COR-L47 (cell line): ENCODE data around the gene ZNF768.
"Not testable (repeated sequence)": the region's sequence is repeated elsewhere in the genome, so short reads cannot be mapped to it uniquely, and the experiment has no call there.

ENCODE experiments used
- DNase-seq: peaks from one replicate; lab custom pipeline; 2025; lab: John Stamatoyannopoulos, UW

The ZNF768 gene

DNA sequence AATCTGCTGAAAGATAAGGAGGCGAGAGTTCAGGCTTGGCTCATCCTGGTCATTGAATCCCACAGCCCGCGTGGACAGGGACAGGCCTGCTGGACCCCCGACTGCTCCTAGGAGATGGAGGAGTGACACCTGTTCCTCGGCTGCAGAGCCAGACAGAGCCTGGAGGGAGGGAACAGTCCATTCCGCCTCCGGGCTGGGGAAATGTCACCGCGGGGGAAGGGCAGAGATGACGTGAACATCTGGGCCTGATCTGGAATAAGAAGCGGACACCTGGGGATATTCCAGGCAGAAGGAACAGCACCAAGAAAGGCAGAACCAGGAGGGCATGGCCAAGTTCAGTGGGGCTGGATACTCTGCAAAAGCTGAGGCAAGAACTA is 6.8 kb upstream of the ZNF768 start:
- no peak for DNase-seq

DNA sequence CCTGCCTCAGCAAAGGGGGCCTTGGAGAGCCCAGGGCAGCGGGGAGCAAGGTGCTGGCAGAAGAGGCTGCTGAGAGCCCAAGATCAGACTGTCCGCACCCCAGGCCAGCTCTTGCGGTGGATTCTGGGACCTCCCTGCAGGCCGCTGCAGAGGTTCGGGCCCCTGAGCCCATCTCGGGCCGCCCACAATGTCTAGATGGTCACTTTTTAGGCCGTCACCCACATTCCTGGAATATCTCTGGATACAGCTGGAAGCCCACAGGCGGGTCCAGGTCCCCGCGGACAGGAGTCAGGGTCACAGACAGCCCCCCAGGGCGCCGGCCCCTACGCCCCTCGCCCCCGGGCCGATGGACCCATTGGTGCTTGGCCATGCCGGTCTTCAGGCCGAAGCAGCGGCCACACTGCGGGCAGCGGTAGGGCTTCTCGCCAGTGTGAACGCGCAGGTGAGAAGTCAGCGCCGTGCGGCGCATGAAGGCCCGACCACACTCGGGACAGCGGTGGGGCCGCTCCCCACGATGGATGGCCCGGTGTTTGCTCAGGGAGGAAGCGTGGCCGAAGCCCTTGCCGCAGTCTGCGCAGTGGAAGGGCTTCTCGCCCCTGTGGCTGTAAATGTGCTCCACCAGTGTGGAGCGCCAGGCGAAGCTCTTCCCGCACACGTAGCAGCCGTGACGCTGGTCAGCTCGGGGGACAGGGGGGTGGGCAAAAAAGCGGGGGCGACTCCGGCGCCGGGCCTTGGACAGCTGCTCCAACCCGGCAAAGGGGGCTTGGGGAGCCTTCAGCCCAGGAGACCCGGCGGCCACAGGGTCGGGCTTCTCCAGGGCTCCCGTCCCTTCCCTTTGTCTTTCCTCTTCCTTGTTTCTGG is 6.1 kb upstream of the ZNF768 start:
- DNase-seq: no peak

DNA sequence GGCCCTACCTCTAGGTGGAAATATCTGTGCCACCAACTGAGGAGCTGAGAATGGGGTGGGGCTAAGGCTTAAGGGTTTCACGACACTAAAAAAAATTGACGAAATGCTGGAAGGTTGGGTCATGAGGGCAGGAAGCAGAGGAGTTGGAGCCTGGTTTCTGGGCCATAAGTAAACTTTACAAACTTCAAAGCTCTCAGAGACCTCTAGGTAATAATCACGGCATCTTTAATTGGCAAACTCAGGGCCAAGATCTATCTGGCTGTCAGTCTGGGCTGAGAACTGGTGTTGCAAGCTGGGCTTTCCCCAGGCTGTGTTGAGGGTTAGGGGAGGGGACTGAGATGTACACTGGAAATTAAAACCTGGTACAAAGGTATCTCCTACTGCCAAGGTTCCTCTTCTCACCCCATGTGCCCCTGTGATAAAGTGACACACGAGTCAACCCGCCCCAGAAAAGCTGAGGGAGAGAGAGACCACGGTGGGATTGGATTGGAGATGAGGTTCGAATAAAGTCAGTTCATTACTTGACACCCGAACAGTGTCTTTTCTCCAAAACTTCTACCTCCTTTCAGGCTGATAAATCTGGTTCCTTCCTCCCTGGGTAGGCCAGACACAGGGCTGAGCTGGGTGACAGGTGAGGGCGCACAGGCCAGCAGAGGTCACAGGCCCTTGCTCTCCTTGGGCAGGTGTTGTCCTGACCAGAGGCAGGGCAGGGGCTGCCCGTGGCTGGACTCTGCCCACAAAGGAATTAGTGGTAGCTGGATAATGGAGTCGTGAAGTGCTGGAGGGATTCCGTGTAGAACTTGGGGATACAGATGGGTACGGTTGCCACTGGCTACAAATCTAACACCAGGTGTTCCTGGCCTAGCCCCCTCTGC is 4.0 kb upstream of the ZNF768 start:
- no peak for DNase-seq

DNA sequence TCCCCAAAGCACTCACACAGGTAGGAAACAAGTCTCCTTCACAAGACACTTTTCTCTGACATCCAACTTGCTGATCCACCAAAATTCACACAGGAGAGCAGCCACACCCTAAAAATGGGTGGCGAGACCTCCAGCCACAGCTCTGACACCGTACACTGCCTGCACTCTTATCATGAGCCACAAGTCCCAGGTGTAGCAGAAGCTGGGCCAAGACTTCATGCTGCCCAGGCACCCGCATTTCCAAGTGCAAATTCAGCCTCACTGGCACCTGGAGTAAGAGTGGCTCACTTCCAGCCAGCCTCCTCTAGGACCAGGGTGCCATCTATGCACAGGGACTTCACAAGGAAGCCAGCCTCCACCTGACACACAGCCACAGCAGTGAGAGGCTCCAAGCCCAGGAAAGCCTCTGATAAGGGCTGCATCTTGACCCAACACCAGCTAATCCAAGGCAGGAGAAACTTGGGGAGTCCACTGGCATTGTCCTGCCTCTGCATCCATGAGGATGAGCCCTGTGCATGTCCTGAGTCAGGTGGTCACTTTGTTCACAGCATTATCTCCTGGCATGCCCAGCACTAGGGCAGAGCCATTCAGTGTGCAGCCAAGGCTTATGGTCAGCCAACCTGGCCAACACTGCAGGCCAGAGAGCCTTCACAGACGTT is 2.6 kb upstream of the ZNF768 start:
- no peak for DNase-seq

DNA sequence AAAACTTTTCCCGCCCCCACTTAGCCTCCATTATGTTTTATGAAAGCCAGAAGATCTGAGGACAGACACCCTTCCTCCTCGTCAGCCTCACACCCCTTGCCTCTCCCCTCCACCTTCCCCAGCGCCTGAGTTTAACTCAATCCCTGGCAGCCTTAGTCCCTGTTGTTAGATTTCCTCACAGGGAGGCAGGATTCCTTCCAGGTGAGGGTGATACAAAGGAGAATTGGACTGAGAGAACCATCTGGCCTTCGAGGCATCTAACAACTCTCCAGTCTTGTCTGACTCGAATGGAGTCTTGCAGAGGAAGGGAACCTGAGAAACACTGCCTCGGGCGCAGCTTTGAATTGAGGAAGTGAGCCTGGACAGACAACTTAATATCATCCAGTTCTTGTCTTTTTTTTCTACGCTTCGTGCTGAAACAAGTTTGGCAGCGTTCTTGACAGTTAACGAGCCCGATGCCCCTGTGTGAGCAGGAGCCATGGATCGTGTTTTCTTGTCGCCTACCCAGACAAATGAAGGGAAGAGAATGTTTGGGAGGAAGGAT is 1.3 kb upstream of the ZNF768 start:
- no peak for DNase-seq

DNA sequence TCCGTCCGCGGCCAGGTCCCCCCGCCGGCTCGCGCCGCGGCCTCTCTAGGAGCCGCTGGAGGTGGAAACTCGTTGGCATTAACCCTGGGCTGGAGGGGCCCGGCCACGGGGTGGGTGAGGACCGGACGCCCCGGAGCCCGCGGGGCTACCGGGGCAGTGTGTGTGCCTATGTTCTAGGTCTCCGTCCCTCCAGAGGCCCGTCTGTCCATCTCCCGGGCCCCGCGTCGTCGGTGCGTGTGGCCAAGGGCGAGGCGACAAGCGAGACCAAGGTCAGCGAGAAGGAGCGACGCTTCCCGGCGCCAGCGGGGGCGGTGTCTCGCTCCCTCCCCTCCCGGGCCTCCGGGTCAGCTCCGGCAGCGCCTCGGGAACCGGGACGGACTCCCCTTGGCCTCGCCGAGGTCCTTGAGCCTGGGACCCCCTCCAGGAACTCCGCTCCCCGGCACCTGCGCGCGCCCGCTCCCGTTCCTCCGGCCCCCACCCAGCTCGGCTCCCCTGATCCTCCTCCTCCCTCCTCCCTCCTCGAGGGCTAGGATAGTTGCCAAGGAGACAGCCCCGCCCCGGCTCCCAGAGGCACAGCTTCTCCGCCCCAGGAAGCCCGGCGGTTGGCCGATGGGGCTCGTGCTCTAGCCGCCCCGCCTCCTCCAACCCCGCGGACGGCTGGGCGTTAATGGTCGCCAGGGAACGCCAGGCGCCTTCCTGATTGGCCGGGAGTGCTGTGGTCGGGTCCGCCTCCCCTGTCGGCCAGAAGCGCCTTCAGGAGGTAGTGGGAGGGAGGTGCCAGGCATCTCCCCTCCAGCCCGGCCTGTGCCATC is 663 bp upstream of the ZNF768 start:
- peak; percentile 99 for DNase-seq

DNA sequence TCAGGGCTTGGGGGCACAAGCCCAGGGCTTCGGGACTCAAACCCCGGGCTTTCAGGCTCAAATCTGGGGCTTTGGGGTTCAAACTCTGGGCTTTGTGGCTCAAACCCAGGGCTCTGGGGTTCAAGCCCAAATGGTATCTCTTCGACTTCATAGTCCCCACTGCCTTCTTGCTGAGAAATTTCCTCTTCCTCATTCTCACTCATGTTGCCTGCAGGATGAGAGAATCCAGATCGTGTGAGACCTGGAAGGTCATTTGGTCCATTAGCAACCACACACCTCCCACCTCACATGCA is 576 bp downstream of the ZNF768 start:
- DNase-seq: no peak

DNA sequence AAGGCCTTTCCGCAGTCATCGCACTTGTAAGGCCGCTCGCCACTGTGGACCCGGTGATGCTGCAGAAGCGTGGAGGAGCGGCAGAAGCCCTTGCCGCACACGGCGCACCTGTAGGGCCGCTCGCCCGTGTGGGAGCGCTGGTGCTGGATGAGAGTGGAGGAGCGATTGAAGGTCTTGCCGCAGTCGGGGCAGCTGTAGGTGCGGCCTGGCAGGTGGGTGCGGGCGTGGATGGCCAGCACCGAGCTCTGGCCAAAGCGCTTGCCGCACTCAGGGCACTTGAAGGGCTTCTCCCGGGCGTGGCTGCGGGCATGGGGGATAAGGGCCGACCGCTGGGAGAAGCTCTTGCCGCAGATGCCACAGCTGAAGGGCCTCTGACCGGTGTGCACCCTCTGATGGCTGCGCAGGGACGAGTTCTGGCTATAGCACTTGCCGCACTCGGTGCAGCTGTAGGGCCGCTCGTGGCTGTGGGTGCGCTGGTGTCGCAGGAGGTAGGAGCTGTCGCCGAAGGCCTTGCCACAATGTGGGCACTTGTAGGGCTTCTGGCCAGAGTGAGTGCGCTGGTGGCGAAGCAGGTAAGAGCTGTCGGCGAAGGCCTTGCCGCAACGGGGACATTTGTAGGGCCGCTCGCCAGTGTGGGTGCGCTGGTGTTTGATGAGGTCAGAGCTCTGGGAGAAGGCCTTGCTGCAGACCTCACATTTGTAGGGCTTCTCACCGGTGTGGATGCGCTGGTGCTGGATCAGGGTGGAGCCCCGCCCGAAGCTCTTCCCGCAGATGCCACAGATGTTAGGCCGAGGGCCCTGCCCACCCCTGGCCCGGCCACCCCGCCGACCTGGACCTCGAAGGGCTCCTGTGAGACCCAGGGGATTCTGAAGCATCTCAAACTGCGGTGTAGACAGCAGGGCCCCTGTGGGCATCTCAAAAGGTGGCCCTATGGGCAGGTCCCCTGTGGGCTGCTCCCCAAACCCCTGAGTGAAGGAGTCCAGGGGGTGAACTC is 1.5 kb downstream of the ZNF768 start:
- DNase-seq: no peak

DNA sequence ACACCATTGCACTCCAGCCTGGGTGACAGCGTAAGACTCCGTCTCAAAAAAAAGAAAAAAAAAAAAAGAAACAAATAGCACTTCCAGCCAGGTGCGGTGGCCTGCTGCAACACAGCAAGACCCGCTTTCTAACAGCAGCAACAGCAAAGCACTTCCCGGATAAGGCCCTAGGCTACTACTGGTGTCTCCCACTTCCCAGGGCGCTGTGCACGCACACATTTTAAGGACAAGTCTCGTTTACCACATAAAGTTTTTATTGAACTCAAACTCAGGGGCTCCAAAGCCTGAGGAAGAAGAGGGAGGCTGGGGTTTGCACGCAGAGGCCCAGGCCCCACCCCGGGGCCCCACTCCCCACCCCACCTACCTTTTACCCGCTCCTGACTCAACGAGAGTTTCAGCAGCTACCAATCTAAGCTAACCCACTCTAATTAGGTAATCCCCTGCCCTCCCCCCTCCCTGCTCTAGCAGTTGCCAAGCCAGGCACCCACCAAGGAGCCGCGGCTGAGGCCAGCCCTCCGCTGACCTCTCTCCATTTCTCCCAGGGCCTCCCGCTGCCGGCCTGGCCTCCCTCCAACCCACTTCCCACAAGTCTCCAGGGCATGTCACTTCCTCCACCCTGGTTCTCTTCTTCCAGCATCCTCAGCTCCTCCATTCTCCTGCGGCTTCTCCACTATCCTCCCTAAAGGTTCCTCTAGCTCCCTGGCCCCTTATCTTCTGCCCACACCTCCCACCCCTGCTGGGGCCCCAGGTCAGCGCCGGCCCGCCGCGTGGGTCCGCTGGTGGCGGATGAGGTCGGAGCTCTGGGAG is 2.4 kb downstream of the ZNF768 start:
- DNase-seq: no peak

DNA sequence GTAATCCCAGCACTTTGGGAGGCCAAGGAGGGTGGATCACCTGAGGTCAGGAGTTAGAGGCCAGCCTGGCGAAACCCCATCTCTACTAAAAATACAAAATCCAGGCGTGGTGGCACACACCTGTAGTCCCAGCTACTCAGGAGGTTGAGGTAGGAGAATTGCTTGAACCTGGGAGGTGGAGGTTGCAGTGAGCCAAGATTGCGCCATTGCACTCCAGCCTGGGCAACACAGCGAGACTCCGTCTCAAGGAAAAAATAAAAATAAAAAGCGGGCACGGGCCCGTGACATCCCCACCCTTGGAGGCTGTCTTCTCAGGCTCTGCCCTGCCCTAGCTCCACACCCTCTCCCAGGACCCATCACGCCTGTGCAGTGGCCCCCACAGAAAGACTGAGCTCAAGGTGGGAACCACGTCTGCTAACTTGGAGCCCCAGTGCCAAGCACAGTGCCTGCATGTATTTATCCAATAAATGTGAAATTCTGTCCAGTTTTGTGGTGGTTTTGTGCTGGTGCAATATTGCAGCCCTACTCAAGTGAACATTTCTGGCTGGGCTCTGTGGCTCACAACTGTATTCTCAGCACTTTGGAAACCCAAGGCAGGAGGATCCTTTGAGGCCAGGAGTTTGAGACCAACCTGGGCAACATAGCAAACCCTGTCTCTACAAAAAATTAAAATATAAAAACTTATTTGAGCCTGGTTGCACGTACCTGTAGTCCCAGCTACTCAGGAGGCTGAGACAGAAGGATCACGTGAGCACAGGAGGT is 3.5 kb downstream of the ZNF768 start:
- DNase-seq: not testable (repeated sequence)

DNA sequence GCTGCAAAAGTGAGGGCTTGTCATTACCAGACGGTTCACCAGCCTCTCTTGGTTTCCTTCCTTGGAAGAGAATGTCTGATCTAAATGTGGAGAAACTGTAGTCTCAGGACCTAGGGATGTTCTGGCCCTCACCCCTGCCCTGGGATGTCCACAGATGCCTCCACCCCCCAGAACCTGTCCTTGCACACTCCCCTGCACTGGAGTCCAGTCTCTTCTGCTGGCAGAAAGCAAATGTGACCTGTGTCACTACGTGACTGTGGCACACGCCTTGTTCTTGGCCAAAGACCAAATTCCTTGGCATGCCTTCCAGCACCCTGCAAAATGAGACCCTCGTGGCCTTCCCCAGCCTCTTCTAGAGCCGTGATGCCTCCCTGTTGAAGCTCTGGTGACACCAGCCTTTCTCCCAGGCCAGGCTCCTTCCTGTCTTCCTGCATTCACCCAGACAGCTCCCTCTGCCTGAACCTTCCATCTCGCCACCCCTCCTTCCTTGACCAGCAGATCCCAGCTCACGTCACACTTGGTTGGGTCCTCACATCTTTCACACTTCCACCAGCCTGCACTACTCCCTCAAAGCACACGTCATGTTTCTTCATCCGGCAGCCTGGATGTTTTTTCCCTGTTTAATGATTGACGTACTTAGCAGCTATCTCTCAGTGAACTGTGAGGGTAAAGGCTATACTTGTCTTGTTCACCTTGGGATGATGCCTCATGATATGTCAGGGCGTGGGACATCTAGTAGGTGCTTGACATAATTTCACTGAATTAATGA is 4.3 kb downstream of the ZNF768 start:
- no peak for DNase-seq

DNA sequence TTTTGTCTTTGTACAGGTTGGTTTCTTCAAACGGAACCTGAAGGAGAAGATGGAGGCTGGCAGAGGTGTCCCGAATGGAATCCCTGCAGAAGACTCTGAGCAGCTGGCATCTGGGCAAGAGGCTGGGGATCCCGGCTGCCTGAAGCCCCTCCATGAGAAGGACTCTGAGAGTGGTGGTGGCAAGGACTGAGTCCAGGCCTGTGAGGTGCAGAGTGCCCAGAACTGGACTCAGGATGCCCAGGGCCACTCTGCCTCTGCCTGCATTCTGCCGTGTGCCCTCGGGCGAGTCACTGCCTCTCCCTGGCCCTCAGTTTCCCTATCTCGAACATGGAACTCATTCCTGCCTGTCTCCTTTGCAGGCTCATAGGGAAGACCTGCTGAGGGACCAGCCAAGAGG is 4.9 kb downstream of the ZNF768 start:
- no peak for DNase-seq

DNA sequence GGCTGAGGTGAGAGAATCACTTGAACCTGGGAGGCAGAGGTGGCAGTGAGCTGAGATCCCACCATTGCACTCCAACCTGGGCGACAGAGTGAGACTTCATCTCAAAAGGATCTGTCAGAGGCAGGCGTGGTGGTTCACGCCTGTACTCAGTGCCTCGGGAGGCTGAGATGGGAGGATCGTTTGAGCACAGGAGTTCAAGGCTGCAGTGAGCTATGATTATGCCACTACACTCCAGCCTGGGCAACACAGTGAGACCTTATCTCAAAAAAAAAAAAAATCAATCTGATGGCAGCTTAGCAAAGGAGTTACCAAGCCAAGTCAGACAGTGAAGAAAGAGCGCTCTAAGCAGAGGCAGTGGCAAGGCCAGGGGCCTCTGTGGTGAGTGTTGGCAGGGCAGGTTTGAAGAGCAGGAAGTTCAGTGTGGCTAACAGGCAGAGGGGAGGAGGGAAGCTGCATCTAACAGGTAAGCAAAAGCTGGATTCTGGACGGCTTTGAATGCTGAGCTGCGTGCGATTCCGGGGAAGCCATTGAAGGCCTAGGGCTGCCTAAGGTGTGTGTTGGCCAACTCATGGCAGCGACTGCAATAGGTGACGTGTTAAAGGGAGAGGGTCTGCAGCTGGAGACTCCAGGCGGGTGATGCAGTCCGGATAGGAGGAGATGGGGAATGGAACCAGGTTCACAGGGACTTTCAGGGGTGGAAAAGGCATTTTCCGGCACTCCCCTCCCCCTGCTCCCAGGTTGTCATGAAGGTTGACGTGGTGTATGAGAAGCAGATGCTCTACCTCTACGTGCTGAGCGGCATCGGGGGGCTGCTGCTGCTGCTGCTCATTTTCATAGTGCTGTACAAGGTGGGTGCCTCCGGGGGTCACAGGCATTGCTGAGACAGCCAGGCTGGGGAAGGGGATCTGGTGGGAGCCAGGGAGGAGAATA is 7.0 kb downstream of the ZNF768 start:
- no peak for DNase-seq

DNA sequence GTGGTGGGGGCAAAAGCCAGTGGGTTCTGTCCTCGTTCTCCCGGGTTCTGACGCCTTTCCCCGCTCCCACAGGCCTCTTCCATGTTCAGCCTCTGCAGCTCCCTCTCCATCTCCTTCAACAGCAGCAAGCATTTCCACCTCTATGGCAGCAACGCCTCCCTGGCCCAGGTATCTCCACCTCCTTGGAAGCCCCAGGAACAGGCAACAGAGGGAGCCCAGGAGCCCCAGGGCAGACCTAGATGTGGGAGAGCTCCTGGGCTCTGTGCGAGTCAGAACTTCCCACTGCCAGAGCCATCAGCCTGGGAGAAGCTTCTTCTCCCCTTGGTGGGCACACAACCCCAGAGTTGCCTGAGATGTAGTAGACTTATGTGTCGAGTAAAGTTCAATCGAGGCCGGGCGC is 7.8 kb downstream of the ZNF768 start:
- DNase-seq: no peak

DNA sequence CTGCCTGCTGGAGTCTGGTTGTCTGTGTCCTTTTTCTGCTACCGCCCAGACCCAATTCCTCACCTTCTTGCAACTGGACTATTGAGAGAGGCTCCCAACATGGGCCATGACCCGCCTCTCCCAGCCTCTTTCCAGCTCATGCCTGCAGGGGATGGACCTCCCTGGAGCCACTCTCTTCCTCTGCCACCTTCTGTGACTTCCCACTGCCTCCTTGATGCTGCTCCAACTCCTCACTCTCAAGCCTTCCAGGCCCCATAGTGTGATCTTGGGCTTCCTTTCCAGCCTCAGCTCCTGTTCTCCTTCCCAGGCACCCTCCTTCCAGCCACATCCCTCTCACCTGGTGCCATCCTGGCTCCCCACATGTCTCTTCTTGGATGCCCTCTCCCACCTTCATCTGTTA is 11.1 kb downstream of the ZNF768 start:
- DNase-seq: no peak

DNA sequence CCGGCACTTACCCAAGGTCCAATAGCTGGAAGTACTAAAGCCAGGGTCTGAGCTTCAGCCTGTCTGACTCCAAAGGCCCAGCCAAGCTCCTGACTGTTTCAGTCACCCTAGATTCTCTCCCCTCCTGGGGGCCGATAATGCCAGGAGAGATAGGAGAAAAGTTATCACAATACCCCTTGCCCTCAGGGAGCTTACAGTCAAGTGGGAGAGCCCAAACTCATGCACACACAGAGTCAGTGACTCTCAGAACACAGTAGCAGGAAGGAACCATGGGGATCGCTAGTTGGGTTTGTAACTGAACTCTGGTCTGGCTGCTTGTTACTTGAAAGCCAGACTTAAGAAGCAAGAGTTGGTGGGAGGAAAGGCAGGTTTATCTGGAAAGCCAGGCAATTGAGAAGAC is 14.9 kb downstream of the ZNF768 start:
- no peak for DNase-seq

DNA sequence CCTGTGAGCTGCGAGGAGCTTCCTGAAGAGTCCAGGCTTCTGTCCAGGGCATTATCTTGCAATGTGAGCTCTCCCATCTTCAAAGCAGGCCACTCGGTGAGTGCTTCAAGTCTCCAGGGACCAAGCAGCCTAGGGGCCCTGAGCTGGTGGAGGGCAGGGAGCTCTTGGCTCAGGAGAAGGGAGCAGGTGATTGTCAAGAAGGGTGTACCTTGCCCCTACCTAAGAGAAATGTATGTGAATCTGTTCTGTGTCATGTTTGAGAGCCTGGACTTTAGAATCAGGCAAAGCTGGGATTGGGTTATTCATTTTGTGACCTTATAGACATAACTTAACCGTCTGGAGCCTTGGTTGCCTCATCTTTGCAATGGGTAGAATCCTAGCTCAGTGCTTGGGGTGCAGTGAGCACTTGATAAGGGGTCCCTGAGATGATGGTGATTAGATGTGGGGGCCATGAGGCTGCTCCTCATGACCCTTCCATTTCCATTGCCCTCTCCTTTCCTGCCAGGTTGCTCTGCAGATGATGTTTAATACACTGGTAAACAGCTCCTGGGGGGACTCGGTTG is 15.9 kb downstream of the ZNF768 start:
- DNase-seq: no peak
